Gastrocnemius medialis (tissue), 4 donors: ENCODE results near the gene TMEM121. TPM values are rescaled to one million over a fixed set of nuclear protein-coding genes. Genes with fewer than 3 reads are reported as not detected.

Experiments used
- ATAC-seq, 2 donors: fragments of 150-250 bp; one replicate each; pipeline ENCODE4 v1.9.1; 2016
- DNase-seq, 2 donors: peaks; one replicate each; pipeline ENCODE4 v3.0.0-alpha.2; 2019
- H3K27ac ChIP-seq, 4 donors: fragments of 200-600 bp; sonication (generic); 1 replicate in 1 of 4; 2 replicates in 3 of 4; pipeline ENCODE4 v1.5.1; 2016 to 2018; ENCODE audit warnings: mild to moderate bottlenecking in 2 of 4, moderate library complexity in 1 of 4
- H3K27me3 ChIP-seq, 3 donors: fragments of 200-600 bp; sonication (generic) in 2 of 3; 1 replicate in 1 of 3; 2 replicates in 2 of 3; pipeline versions ENCODE4 v1.5.1 to v1.6.0; 2016 to 2019; ENCODE audit warnings: mild to moderate bottlenecking in 1 of 3, moderate library complexity in 1 of 3
- H3K36me3 ChIP-seq, 2 donors: fragments of 200-600 bp; sonication (generic) in 1 of 2; one replicate each; pipeline ENCODE4 v1.5.1; 2017 to 2018
- H3K4me1 ChIP-seq, 2 donors: fragments of 200-600 bp; sonication (generic) in 1 of 2; one replicate each; pipeline ENCODE4 v1.5.1; 2016 to 2017; ENCODE audit warnings: mild to moderate bottlenecking in 2 of 2
- H3K4me3 ChIP-seq, 4 donors: fragments of 200-600 bp; sonication (generic) in 3 of 4; 1 replicate in 1 of 4; 2 replicates in 3 of 4; pipeline ENCODE4 v1.5.1; 2016 to 2019; ENCODE audit warnings: mild to moderate bottlenecking in 2 of 4
- H3K9me3 ChIP-seq, 3 donors: fragments of 200-600 bp; sonication (generic) in 2 of 3; 1 replicate in 1 of 3; 2 replicates in 2 of 3; pipeline ENCODE4 v1.5.1; 2016 to 2019
- CTCF ChIP-seq, 5 experiments: fragments of 450-650 bp in 3 of 5; fragments of 200-600 bp in 2 of 5; sonication (generic) in 2 of 5; IDR thresholded peaks in 4 of 5; conservative IDR thresholded peaks in 1 of 5; 1 replicate in 4 of 5; 2 replicates in 1 of 5; pipeline ENCODE4 v1.5.1; 2016 to 2019; ENCODE audit warnings: antibody characterized with exemption in 5 of 5, mild to moderate bottlenecking in 3 of 5, moderate library complexity in 3 of 5
- POLR2A ChIP-seq, 2 donors: fragments of 450-650 bp; IDR thresholded peaks; one replicate each; pipeline ENCODE4 v1.6.1; 2017; ENCODE audit warnings: antibody characterized with exemption in 2 of 2, mild to moderate bottlenecking in 2 of 2, moderate library complexity in 2 of 2
- in situ Hi-C, 4 donors: fragments of 200-750 bp; cut with MboI; loops; one replicate each; pipeline versions ENCODE4 v1.15.0 to v1.8.0; 2017; ENCODE audit warnings: low sequenced_read_pairs in 4 of 4
- intact Hi-C: fragments of 100-400 bp; cut with DNase I; formaldehyde crosslinking; loops from one replicate; pipeline ENCODE4 v1.15.1; 2023; ENCODE audit warnings: low total_unique reads
- total RNA-seq, 4 donors: library from RNA; depleted of rRNA; stranded (reverse); fragments of >200 nt; gene quantifications; one replicate each; pipeline versions ENCODE4 v1.1.0 to v1.2.3, GENCODE V29; 2016

Gene TMEM121
- total RNA-seq, 4 donors from 2014 or later: 1.1 to 1.2 TPM; not detected in 2

- in situ Hi-C loops (loop anchor here in 1 of 4 donors (25.0 kb wide), 1 partner anchor 127 kb away; no protein-coding TSS in a partner anchor), intact Hi-C loops (loop anchor here (1.0 to 10.0 kb wide), 5 partner anchors 8 to 325 kb away; partner anchors contain the start of genes CRIP2 and JAG2)
- DNase-seq (peak; percentile 70 to 84), ATAC-seq (peak; percentile 43 to 46)
- Histone ChIP-seq H3K36me3 (no peaks in the 10 kb centered on the region), H3K27ac (peak overlapping the region; percentile 81 to 93 (median 86)), H3K9me3 (no peaks in the 10 kb centered on the region), H3K4me3 (peak overlapping the region; percentile 67 to 91 (median 70)), H3K4me1 (peaks cover 23 to 28% of the 10 kb centered on the region in 2 donors), H3K27me3 (peaks cover 0 to 14% (median 5%) of the 10 kb centered on the region in 3 donors)
- TF ChIP-seq CTCF (IDR thresholded peaks at IDR 0.05 in 4 of 5, conservative IDR thresholded peaks at IDR 0.05 in 1 of 5): peak; percentile 56 to 72 (median 67)
- no peak for TF ChIP-seq POLR2A (IDR thresholded peaks at IDR 0.05)
Observed at GRCh38 chr14:105489542-105490266, 36.7 kb upstream of the TMEM121 start.

GRCh38 chr14:105490267-105490571 is 36.2 kb upstream of the TMEM121 start:
- no peaks in the 10 kb centered on the region for H3K9me3 ChIP-seq
- no peaks in the 10 kb centered on the region for H3K36me3 ChIP-seq
- peaks cover 23 to 29% of the 10 kb centered on the region in 2 donors for H3K4me1 ChIP-seq
- H3K27ac ChIP-seq: peak overlapping the region; percentile 81 to 93 (median 86)
- TF ChIP-seq CTCF (IDR thresholded peaks at IDR 0.05 in 4 of 5, conservative IDR thresholded peaks at IDR 0.05 in 1 of 5): no peak
- TF ChIP-seq POLR2A (IDR thresholded peaks at IDR 0.05): no peak
- peak overlapping the region; percentile 67 to 91 (median 70) for H3K4me3 ChIP-seq
- DNase-seq: no peak
- intact Hi-C loops: loop anchor here (1.0 to 10.0 kb wide), 5 partner anchors 9 to 325 kb away; partner anchors contain the start of genes CRIP2 and JAG2
- peaks cover 0 to 8% (median 5%) of the 10 kb centered on the region in 3 donors for H3K27me3 ChIP-seq
- in situ Hi-C loops: loop anchor here in 1 of 4 donors (25.0 kb wide), 1 partner anchor 128 kb away; no protein-coding TSS in a partner anchor
- ATAC-seq: peak; percentile 13 to 18

- Histone ChIP-seq H3K27me3 (peaks cover 0 to 3% (median 1%) of the 10 kb centered on the region in 3 donors), H3K9me3 (no peaks in the 10 kb centered on the region), H3K27ac (peak within 1 kb of the TSS; percentile 81 to 93 (median 86)), H3K36me3 (no peaks in the 10 kb centered on the region), H3K4me3 (peak within 1 kb of the TSS; percentile 67 to 91 (median 76)), H3K4me1 (peaks cover 23 to 35% of the 10 kb centered on the region in 2 donors)
- TF ChIP-seq POLR2A (IDR thresholded peaks at IDR 0.05) (peak; percentile 68 to 74), CTCF (IDR thresholded peaks at IDR 0.05 in 4 of 5, conservative IDR thresholded peaks at IDR 0.05 in 1 of 5) (peak; percentile 67 to 98 (median 96))
- in situ Hi-C loops (loop anchor here in 1 of 4 donors (25.0 kb wide), 1 partner anchor 128 kb away; no protein-coding TSS in a partner anchor), intact Hi-C loops (loop anchor here (1.0 to 10.0 kb wide), 6 partner anchors 9 to 326 kb away; partner anchors contain the start of genes CRIP2 and JAG2)
- peak; percentile 88 to 95 for ATAC-seq
- peak; percentile 100 for DNase-seq
Observed at GRCh38 chr14:105490572-105491365, 35.6 kb upstream of the TMEM121 start, which contains the start of gene TEDC1. TEDC1 (plus strand) TSS chr14:105491246; CDS start chr14:105491376, 130 bp downstream.

GRCh38 chr14:105491366-105491973 is 34.9 kb upstream of the TMEM121 start:
- Histone ChIP-seq H3K4me1 (peaks cover 18 to 42% of the 10 kb centered on the region in 2 donors), H3K27me3 (no peaks in the 10 kb centered on the region), H3K27ac (peak overlapping the region; percentile 74 to 89 (median 80)), H3K36me3 (no peaks in the 10 kb centered on the region), H3K4me3 (peak overlapping the region; percentile 59 to 85 (median 71)), H3K9me3 (no peaks in the 10 kb centered on the region)
- no peak for TF ChIP-seq CTCF (IDR thresholded peaks at IDR 0.05 in 4 of 5, conservative IDR thresholded peaks at IDR 0.05 in 1 of 5)
- peak in 1 of 2 donors; percentile 36 for TF ChIP-seq POLR2A (IDR thresholded peaks at IDR 0.05)
- intact Hi-C loops (loop anchor here (1.0 to 10.0 kb wide), 4 partner anchors 17 to 327 kb away; partner anchors contain the start of genes CRIP2 and JAG2), in situ Hi-C loops (loop anchor here in 1 of 4 donors (25.0 kb wide), 1 partner anchor 129 kb away; no protein-coding TSS in a partner anchor)
- peak; percentile 31 to 69 for DNase-seq
- peak in 1 of 2 donors; percentile 2 for ATAC-seq
